Stimulated activated CD4-positive, alpha-beta T cell treated with anti-CD3 and anti-CD28 coated beads, TNF-alpha, amount 100 ng/mL, for 24 hours (primary cell): Measurements from ENCODE around the gene SOCS3.
"Not testable (repeated sequence)": the region's sequence is repeated elsewhere in the genome, so short reads cannot be mapped to it uniquely, and the experiment has no call there.

Experiments
- DNase-seq, 3 experiments: peaks; one replicate each; pipeline ENCODE4 v3.0.0-alpha.2; 2020; ENCODE audit warnings: low read depth in 3 of 3

The SOCS3 gene

DNA sequence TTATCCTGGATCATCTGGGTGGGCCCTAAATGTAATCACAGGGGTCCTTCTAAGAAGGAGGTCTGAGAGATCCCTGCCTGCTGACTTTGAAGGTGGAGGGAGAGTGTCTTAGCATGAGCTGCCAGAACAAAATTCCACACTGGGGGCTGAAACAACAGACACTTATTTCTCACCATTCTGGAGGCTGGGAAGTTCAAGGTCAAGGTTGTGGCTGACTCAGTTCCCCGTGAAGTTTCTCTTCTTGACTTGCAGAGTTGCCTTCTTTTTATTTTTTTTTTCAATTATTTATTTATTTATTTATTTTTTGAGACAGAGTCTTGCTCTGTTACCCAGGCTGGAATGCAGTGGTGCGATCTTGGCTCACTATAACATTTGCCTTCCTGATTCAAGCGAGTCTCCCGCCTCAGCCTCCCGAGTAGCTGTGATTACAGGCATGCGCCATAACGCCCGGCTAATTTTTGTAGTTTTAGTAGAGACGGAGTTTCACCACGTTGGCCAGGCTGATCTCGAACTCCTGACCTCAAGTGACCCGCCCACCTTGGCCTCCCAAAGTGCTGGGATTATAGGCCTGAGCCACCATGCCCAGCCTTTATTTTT, 50.1 kb downstream of the SOCS3 start:
- not testable (repeated sequence) for DNase-seq

DNA sequence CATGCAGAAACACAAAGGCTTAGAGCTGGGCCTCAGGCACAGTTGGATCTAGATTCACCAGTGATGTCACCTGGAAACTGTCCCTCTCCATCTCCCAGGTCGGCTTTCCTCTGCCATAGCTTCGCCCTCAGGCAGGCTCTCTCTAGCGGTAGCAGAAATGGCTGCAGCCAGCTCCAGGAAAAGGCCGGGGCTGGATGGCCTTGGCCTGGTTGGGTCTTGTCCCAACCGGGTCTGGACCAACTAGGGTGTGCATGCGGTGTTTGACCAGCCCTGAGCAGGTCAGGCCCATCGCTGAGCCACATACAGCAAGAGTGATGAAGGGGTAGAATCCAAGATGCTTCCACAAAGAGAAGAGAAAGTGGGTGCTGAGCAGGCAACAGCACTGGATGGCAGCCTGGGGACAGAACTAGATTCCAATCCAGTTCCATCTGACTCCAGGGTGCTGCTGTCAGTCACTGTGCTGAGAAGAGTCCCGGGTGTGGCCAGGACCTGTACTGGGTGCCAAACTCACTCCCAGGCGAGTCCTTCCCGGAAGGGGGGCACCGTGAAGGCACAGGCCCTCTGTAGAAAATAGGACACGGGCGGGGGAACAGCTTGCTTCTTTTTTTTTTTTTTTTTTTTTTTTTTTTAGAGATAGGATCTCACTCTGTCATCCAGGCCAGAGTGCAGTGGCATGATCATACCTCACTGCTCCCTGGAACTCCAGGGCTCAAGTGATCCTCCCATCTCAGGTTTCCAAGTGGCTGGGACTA, 51.8 kb downstream of the SOCS3 start:
- no peak for DNase-seq

DNA sequence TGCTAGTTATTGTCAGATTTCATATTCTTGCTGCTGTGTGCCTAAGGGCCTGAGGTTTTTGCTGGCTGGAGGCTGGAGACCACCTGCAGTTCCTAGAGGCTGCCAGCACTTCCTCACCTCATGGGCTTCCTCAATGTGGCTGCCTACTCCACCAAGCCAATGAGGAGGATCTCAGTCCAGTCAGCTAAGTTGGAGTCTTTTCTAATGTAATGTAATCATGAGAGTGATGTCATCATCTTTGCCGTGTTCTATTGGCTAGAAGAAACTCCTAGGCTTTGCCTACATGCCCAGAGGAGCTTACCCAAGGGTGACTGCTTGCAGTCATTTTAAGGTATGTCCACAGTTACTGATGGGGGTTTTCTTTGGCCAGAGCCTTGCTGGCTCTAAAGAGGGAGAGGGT, 53.0 kb downstream of the SOCS3 start:
- no peak for DNase-seq
